Umbilical cord (tissue), 2 donors: ENCODE data around the gene ABCA7. TPM values are rescaled to one million over a fixed set of nuclear protein-coding genes. Genes with fewer than 3 reads are reported as not detected.

Source experiments
- DNase-seq: peaks from one replicate; pipeline ENCODE4 v3.0.0-alpha.2; 2015; ENCODE audit warnings: low spot score
- total RNA-seq: library from RNA; depleted of rRNA; stranded (reverse); fragments of >200 nt; gene quantifications from one replicate; pipeline ENCODE4 v1.2.3, GENCODE V29; 2014; ENCODE audit warnings: low replicate concordance; ENCODE audit not compliant: insufficient read depth

The ABCA7 gene
- total RNA-seq, 1 donor from 2014 or later, result 2.2 TPM

GRCh38 chr19:1054102-1055027, 14.5 kb downstream of the ABCA7 start:
- no peak for DNase-seq

- no peak for DNase-seq
These were observed 15.1 kb downstream of the ABCA7 start for GRCh38 chr19:1055028-1055425.

- no peak for DNase-seq
These were observed 16.1 kb downstream of the ABCA7 start for GRCh38 chr19:1055886-1056620.

- DNase-seq, result no peak
These were observed 17.4 kb downstream of the ABCA7 start for GRCh38 chr19:1057176-1057855.

- DNase-seq, result no peak
These were observed 18.2 kb downstream of the ABCA7 start for GRCh38 chr19:1058112-1058511.

GRCh38 chr19:1060689-1061088, 20.8 kb downstream of the ABCA7 start:
- no peak for DNase-seq

- DNase-seq, result no peak
These were observed 22.1 kb downstream of the ABCA7 start for GRCh38 chr19:1061987-1062386.

GRCh38 chr19:1062387-1063029, 22.6 kb downstream of the ABCA7 start:
- DNase-seq, result no peak

GRCh38 chr19:1063030-1063908, 23.4 kb downstream of the ABCA7 start:
- DNase-seq, result no peak

- no peak for DNase-seq
These were observed 24.2 kb downstream of the ABCA7 start for GRCh38 chr19:1063909-1064660.

GRCh38 chr19:1064661-1065605, 25.0 kb downstream of the ABCA7 start:
- DNase-seq, result peak; percentile 47

GRCh38 chr19:1065606-1066109, 25.8 kb downstream of the ABCA7 start:
- DNase-seq, result no peak

GRCh38 chr19:1066251-1066747, 26.4 kb downstream of the ABCA7 start:
- DNase-seq, result no peak

GRCh38 chr19:1066748-1067340, 26.9 kb downstream of the ABCA7 start, which contains the start of gene ARHGAP45:
TSS of gene ARHGAP45 (plus strand) at chr19:1067167. CDS start at chr19:1067406, 239 bp downstream.
- no peak for DNase-seq

GRCh38 chr19:1067341-1067957, 27.5 kb downstream of the ABCA7 start:
- no peak for DNase-seq

- no peak for DNase-seq
These were observed 28.4 kb downstream of the ABCA7 start for GRCh38 chr19:1068009-1069001.
